GM12892 (cell line): ENCODE data around the gene CUL7.

Experiments used
- POLR2A ChIP-seq: IDR thresholded peaks from 2 replicates; pipeline ENCODE4 v1.6.1; 2011; ENCODE audit warnings: low read depth, low read length, control low read depth
- POLR2AphosphoS5 ChIP-seq: IDR thresholded peaks from 2 replicates; pipeline ENCODE4 v1.6.1; 2011; ENCODE audit warnings: low read depth, low read length, control low read depth
- TAF1 ChIP-seq: IDR thresholded peaks from 2 replicates; pipeline ENCODE4 v1.6.1; 2011; ENCODE audit warnings: low read depth, mild to moderate bottlenecking, control low read depth, low read length, borderline replicate concordance

- TF ChIP-seq POLR2AphosphoS5 (no peak), POLR2A (no peak), TAF1 (no peak)
Observed at GRCh38 chr6:43062818-43063217, 9.2 kb upstream of the CUL7 start.
